ENCODE measurements around the gene ZNF785. TPM values are rescaled to one million over a fixed set of nuclear protein-coding genes. Genes with fewer than 3 reads are reported as not detected.
A peak's percentile ranks its signal among the peaks of the same experiment; 100 is the strongest.

The ZNF785 gene
- total and polyA plus RNA-seq, 2 of the 13 experiments (the other 11 are each of a cell fraction or from before 2014, with no cell fraction given): 0.01 TPM; not detected in 1

DNA sequence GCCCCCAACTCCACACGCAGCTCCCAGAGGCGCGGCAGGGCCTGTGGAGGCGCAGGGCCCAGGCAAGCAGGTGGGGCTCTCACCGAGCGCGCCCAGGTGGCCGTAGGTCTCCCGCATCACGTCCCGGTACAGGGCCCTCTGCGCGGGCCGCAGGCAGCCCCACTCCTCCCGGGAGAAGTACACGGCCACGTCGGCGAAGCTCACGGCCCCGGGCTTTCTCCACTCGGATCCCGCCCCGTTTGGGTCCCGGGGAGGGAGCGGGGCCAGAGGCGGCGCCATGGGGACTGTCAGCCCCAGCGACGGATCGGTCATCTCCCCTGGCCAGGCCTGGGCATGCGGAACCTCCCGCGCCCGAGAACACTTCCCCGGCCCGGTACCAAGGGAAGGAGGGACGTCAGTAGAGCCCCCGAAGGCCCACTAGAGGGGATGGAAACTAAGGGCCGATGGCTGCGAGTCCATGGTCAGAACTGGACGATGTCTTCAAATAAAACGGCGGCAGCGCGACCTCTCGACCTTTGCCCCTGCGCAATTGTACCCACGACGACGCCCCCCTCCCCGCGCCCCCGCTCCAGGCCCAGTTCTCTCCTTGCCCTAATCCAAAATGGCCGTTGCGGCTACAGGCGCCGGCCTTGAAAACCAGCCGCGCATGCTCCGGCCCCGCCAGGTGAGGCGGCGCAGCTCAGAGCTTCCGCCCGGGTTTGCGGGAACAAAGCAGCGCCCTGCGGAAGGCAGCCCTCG, 51.0 kb downstream of the ZNF785 start, which contains the start of gene ZNF747 (continued):
- TF ChIP-seq KAT2B (IDR thresholded peaks at IDR 0.05; ENCODE audit: borderline replicate concordance, low read depth, low read length) (no peak), ZNF670 (CRISPR knock-in tag; IDR thresholded peaks at IDR 0.05; ENCODE audit: borderline replicate concordance) (no peak), ATAD3A (CRISPR knock-in tag; IDR thresholded peaks at IDR 0.05) (no peak), NFE2 (CRISPR knock-in tag; IDR thresholded peaks at IDR 0.05) (0 out of 2 replicates have a peak, but pooled peaks have one; percentile 42)
- TF ChIP-seq, protein P1, sequence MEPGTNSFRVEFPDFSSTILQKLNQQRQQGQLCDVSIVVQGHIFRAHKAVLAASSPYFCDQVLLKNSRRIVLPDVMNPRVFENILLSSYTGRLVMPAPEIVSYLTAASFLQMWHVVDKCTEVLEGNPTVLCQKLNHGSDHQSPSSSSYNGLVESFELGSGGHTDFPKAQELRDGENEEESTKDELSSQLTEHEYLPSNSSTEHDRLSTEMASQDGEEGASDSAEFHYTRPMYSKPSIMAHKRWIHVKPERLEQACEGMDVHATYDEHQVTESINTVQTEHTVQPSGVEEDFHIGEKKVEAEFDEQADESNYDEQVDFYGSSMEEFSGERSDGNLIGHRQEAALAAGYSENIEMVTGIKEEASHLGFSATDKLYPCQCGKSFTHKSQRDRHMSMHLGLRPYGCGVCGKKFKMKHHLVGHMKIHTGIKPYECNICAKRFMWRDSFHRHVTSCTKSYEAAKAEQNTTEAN (CRISPR knock-in tag; conservative IDR thresholded peaks at IDR 0.05): no peak
- TF ChIP-seq, protein P2, sequence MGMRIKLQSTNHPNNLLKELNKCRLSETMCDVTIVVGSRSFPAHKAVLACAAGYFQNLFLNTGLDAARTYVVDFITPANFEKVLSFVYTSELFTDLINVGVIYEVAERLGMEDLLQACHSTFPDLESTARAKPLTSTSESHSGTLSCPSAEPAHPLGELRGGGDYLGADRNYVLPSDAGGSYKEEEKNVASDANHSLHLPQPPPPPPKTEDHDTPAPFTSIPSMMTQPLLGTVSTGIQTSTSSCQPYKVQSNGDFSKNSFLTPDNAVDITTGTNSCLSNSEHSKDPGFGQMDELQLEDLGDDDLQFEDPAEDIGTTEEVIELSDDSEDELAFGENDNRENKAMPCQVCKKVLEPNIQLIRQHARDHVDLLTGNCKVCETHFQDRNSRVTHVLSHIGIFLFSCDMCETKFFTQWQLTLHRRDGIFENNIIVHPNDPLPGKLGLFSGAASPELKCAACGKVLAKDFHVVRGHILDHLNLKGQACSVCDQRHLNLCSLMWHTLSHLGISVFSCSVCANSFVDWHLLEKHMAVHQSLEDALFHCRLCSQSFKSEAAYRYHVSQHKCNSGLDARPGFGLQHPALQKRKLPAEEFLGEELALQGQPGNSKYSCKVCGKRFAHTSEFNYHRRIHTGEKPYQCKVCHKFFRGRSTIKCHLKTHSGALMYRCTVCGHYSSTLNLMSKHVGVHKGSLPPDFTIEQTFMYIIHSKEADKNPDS (CRISPR knock-in tag; IDR thresholded peaks at IDR 0.05): no peak

DNA sequence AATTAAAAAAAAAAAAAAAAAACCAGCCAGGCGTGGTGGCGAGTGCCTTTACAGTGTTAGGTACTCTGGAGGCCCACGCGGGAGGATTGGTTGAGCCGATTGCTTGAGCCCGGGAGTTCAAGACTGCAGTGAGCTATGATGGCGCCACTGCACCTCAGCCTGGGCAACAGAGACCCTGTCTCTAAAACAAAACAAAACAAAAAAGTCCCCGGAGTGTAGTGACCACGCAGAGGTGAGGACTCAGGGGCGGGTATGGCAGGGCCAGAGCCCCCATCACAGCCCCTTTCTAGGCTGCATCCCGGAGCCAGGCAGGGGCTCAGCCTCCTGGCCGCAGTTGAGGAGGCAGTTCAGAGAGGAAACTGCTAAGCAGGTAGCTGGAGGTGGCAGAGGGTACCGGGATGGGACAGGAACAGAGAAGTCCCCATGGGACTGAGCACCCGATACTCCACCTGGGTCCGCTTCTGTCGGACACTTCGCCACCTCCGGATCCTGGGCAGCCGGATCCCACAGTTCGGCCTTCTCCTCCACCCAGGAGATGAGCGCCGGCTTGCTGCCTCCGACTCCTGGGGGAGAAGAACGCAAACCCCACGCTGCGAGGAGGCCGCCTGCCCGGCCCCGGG, 51.6 kb downstream of the ZNF785 start:
- in situ Hi-C loops (cut with HindIII; ENCODE audit: extremely low pct_ligation_motif_present, low pct_unique_long_range_greater_than_20kb): no loop called here
- H2AFZ ChIP-seq (ENCODE audit: low read length): no peak overlapping the region
- H4K20me1 ChIP-seq (ENCODE audit: insufficient read depth, low read length): no peaks in the 10 kb centered on the region
- TF ChIP-seq NBN (conservative IDR thresholded peaks at IDR 0.05) (no peak), MIER2 (CRISPR knock-in tag; IDR thresholded peaks at IDR 0.05) (no peak), KLF16 (CRISPR knock-in tag; IDR thresholded peaks at IDR 0.05) (0 out of 4 replicates have a peak, but pooled peaks of 1 of the 2 experiments have one; percentile 16), AHR (CRISPR knock-in tag; IDR thresholded peaks at IDR 0.05) (no peak)
- TF ChIP-seq, protein P3, sequence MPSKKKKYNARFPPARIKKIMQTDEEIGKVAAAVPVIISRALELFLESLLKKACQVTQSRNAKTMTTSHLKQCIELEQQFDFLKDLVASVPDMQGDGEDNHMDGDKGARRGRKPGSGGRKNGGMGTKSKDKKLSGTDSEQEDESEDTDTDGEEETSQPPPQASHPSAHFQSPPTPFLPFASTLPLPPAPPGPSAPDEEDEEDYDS (CRISPR knock-in tag; IDR thresholded peaks at IDR 0.05): no peak
- TF ChIP-seq, protein P4, sequence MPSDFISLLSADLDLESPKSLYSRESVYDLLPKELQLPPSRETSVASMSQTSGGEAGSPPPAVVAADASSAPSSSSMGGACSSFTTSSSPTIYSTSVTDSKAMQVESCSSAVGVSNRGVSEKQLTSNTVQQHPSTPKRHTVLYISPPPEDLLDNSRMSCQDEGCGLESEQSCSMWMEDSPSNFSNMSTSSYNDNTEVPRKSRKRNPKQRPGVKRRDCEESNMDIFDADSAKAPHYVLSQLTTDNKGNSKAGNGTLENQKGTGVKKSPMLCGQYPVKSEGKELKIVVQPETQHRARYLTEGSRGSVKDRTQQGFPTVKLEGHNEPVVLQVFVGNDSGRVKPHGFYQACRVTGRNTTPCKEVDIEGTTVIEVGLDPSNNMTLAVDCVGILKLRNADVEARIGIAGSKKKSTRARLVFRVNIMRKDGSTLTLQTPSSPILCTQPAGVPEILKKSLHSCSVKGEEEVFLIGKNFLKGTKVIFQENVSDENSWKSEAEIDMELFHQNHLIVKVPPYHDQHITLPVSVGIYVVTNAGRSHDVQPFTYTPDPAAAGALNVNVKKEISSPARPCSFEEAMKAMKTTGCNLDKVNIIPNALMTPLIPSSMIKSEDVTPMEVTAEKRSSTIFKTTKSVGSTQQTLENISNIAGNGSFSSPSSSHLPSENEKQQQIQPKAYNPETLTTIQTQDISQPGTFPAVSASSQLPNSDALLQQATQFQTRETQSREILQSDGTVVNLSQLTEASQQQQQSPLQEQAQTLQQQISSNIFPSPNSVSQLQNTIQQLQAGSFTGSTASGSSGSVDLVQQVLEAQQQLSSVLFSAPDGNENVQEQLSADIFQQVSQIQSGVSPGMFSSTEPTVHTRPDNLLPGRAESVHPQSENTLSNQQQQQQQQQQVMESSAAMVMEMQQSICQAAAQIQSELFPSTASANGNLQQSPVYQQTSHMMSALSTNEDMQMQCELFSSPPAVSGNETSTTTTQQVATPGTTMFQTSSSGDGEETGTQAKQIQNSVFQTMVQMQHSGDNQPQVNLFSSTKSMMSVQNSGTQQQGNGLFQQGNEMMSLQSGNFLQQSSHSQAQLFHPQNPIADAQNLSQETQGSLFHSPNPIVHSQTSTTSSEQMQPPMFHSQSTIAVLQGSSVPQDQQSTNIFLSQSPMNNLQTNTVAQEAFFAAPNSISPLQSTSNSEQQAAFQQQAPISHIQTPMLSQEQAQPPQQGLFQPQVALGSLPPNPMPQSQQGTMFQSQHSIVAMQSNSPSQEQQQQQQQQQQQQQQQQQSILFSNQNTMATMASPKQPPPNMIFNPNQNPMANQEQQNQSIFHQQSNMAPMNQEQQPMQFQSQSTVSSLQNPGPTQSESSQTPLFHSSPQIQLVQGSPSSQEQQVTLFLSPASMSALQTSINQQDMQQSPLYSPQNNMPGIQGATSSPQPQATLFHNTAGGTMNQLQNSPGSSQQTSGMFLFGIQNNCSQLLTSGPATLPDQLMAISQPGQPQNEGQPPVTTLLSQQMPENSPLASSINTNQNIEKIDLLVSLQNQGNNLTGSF (CRISPR knock-in tag; IDR thresholded peaks at IDR 0.05): no peak; the same call in 1 of the 2 replicates

More for the DNA sequence above, 51.6 kb downstream of the ZNF785 start:
- CTCF ChIA-PET (ENCODE audit: low intra/inter-chr PET ratio, low total read pairs): interaction anchor here (0.9 kb wide), 1 partner anchor 103 kb away, joined by 3 read pairs; no protein-coding TSS in a partner anchor
- intact Hi-C loops (cut with micrococcal nuclease; ENCODE audit: unreplicated experiment): loop anchor here (1.0 to 2.0 kb wide), 3 partner anchors 25 to 104 kb away; partner anchors contain the start of genes DCTPP1 and ZNF764
- POLR2A ChIA-PET: interaction anchor here (0.6 to 5.1 kb wide), 22 partner anchors 9 to 468 kb away, joined by 3 to 187 read pairs (median 5); partner anchors contain the start of genes ALDOA, CD2BP2, DCTPP1 and FBRS
- DNase-seq (ENCODE audit: low spot score) (no peak), ATAC-seq (peak; percentile 14), FAIRE-seq (no peak)
- Histone ChIP-seq H3K79me2 (ENCODE audit: insufficient read depth, low read length) (peaks cover 31% of the 10 kb centered on the region), H3K4me2 (ENCODE audit: low read depth, low read length) (peak overlapping the region; percentile 95), H3K36me3 (replicated peaks in 1 of 2; ENCODE audit: control insufficient read depth in 1 of 2, insufficient read depth in 2 of 2, low read length in 2 of 2) (peaks cover 0 to 1% of the 10 kb centered on the region in 2 experiments; a peak in 1 of 5 replicates), H3K27ac (ENCODE audit: extremely low read length, insufficient read depth, low read length) (peak overlapping the region; percentile 85), H3K9me3 (ENCODE audit: low read length) (no peaks in the 10 kb centered on the region), H3K9ac (ENCODE audit: insufficient read depth, low read depth, low read length) (peak overlapping the region; percentile 89), H3K4me1 (ENCODE audit: insufficient read depth, low read length) (peaks cover 62% of the 10 kb centered on the region), H3K27me3 (ENCODE audit: control insufficient read depth in 1 of 2, insufficient read depth in 2 of 2, low read length in 2 of 2) (no peaks in the 10 kb centered on the region; a peak in 1 of 5 replicates), H3K4me3 (replicated peaks in 1 of 3; ENCODE audit: insufficient read depth in 1 of 3, low read depth in 2 of 3, low read length in 3 of 3) (peak overlapping the region; percentile 75 to 93 (median 81))
- no TSS peak for BruUV-seq (replicated peaks)
- WGBS (ENCODE audit: low lambda C conversion rate): 1% methylated on average over 24 of the region's 29 CpGs
